ENCODE results near the gene RHOB.

DNA sequence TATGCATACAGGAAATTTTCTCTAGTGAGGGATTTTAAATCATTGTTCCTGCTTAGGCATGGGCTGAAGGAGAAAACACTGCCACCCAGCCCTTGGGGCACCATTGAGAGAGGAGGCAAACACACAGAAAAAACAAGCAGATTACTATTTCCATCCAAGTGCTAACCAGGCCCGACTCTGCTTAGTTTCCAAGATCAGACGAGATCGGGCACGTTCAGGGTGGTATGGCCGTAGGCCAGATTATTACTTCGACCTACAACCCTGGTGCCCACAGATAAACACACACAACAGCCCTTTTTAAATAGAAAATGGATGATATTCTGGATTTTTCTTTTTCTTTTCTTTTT, 45.4 kb upstream of the RHOB start:
- TF ChIP-seq CTCF (IDR thresholded peaks at IDR 0.05) = no peak
- no peak for TF ChIP-seq EZH2 (IDR thresholded peaks at IDR 0.05; ENCODE audit: borderline replicate concordance, insufficient read depth, low read depth, low read length, poor library complexity, severe bottlenecking)
